ENCODE results near the gene APOF. TPM values are rescaled to one million over a fixed set of nuclear protein-coding genes. Genes with fewer than 3 reads are reported as not detected.

Gene APOF
- total and polyA plus RNA-seq, 9 of the 15 experiments (the other 6 are each of a cell fraction or from before 2014, with no cell fraction given), result 0.09 to 0.15 (median 0.12) TPM; not detected in 5

DNA sequence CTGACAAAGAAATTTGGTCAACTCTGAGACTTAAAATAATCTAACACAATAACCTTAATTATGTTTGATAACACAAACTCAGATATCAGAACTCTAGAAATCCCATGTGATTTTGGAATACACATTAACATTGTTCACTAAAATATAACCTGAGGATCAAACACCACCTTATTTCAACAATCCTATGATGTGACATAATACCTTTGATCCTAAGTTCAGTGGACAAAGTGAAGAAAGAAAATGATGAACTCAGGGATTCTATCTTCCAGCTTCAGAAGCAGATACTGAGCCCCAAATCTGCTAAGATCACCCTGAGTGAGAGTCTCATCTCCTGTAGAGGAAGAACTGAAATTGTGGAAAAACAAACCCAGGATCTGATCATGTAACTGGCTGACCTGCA lies 35.7 kb upstream of the APOF start:
- Histone ChIP-seq H3K4me1 (replicated peaks in 1 of 2; ENCODE audit: control insufficient read depth in 2 of 2, insufficient read depth in 2 of 2, low read length in 2 of 2) (no peaks in the 10 kb centered on the region; a peak in 1 of 5 replicates), H3K27ac (ENCODE audit: extremely low read depth, low read depth, low read length) (no peak overlapping the region), H3K27me3 (ENCODE audit: control insufficient read depth in 2 of 2, insufficient read depth in 2 of 2, low read length in 2 of 2) (0 out of 5 replicates have a peak, but pooled peaks cover 0 to 6% of the 10 kb centered on the region in 2 experiments), H2AFZ (ENCODE audit: low read depth, low read length) (no peak overlapping the region), H3K9me1 (ENCODE audit: control insufficient read depth, insufficient read depth, low read length) (no peaks in the 10 kb centered on the region), H3K9me3 (replicated peaks; ENCODE audit: control insufficient read depth, insufficient read depth, low read depth, low read length) (no peaks in the 10 kb centered on the region), H3K79me2 (ENCODE audit: control insufficient read depth, insufficient read depth, low read length) (no peaks in the 10 kb centered on the region), H3K4me2 (ENCODE audit: insufficient read depth, low read length) (no peak overlapping the region), H4K20me1 (replicated peaks; ENCODE audit: control insufficient read depth, insufficient read depth, low read length) (no peaks in the 10 kb centered on the region), H3K9ac (ENCODE audit: insufficient read depth in 1 of 2, low read depth in 2 of 2, low read length in 2 of 2) (no peak overlapping the region), H3K4me3 (no peak overlapping the region), H3K36me3 (ENCODE audit: control insufficient read depth, insufficient read depth, low read length) (no peaks in the 10 kb centered on the region)
- CTCF ChIA-PET (ENCODE audit: low intra/inter-chr PET ratio), result no interaction called here
- TF ChIP-seq NR4A1 (CRISPR knock-in tag; IDR thresholded peaks at IDR 0.05), result no peak
- TF ChIP-seq NR4A1 (tag; IDR thresholded peaks at IDR 0.05), result no peak
- TF ChIP-seq HMG20B (CRISPR knock-in tag; IDR thresholded peaks at IDR 0.05), result no peak
- no peak for TF ChIP-seq ZHX1 (conservative IDR thresholded peaks at IDR 0.05; ENCODE audit: low read length)
- TF ChIP-seq CHCHD3 (CRISPR knock-in tag; IDR thresholded peaks at IDR 0.05), result no peak
- TF ChIP-seq, protein P1, sequence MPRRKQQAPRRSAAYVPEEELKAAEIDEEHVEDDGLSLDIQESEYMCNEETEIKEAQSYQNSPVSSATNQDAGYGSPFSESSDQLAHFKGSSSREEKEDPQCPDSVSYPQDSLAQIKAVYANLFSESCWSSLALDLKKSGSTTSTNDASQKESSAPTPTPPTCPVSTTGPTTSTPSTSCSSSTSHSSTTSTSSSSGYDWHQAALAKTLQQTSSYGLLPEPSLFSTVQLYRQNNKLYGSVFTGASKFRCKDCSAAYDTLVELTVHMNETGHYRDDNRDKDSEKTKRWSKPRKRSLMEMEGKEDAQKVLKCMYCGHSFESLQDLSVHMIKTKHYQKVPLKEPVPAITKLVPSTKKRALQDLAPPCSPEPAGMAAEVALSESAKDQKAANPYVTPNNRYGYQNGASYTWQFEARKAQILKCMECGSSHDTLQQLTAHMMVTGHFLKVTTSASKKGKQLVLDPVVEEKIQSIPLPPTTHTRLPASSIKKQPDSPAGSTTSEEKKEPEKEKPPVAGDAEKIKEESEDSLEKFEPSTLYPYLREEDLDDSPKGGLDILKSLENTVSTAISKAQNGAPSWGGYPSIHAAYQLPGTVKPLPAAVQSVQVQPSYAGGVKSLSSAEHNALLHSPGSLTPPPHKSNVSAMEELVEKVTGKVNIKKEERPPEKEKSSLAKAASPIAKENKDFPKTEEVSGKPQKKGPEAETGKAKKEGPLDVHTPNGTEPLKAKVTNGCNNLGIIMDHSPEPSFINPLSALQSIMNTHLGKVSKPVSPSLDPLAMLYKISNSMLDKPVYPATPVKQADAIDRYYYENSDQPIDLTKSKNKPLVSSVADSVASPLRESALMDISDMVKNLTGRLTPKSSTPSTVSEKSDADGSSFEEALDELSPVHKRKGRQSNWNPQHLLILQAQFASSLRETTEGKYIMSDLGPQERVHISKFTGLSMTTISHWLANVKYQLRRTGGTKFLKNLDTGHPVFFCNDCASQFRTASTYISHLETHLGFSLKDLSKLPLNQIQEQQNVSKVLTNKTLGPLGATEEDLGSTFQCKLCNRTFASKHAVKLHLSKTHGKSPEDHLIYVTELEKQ (CRISPR knock-in tag; IDR thresholded peaks at IDR 0.05), result no peak
- no peak for TF ChIP-seq ZNF518B (CRISPR knock-in tag; IDR thresholded peaks at IDR 0.05)
- no peak for TF ChIP-seq ZNF707 (CRISPR knock-in tag; conservative IDR thresholded peaks at IDR 0.05)
- ATAC-seq, result no peak
- in situ Hi-C loops (cut with MboI) (no loop called here), intact Hi-C loops (cut with micrococcal nuclease) (no loop called here)
- no peak for FAIRE-seq
- no peak for DNase-seq (ENCODE audit: extremely low read depth in 1 of 4, low spot score in 3 of 4)
- no TSS peak for BruUV-seq (replicated peaks)
- POLR2A ChIA-PET, result interaction anchor here (1.4 to 1.5 kb wide), 2 partner anchors 14 to 38 kb away, joined by 4 to 5 read pairs; partner anchors contain the start of gene STAT2

Measured in K562 (cell line).